GM18508 (cell line): ENCODE measurements around the gene MAN1A2.
"Not testable (repeated sequence)": the region's sequence is repeated elsewhere in the genome, so short reads cannot be mapped to it uniquely, and the experiment has no call there.

Experiments used
- ATAC-seq: cut with Tn5 transposase; IDR thresholded peaks from one replicate; pipeline ENCODE4 v1.9.1; 2021; ENCODE audit warnings: moderate number of reproducible peaks; ENCODE audit not compliant: insufficient read depth, unreplicated experiment

Gene MAN1A2

DNA sequence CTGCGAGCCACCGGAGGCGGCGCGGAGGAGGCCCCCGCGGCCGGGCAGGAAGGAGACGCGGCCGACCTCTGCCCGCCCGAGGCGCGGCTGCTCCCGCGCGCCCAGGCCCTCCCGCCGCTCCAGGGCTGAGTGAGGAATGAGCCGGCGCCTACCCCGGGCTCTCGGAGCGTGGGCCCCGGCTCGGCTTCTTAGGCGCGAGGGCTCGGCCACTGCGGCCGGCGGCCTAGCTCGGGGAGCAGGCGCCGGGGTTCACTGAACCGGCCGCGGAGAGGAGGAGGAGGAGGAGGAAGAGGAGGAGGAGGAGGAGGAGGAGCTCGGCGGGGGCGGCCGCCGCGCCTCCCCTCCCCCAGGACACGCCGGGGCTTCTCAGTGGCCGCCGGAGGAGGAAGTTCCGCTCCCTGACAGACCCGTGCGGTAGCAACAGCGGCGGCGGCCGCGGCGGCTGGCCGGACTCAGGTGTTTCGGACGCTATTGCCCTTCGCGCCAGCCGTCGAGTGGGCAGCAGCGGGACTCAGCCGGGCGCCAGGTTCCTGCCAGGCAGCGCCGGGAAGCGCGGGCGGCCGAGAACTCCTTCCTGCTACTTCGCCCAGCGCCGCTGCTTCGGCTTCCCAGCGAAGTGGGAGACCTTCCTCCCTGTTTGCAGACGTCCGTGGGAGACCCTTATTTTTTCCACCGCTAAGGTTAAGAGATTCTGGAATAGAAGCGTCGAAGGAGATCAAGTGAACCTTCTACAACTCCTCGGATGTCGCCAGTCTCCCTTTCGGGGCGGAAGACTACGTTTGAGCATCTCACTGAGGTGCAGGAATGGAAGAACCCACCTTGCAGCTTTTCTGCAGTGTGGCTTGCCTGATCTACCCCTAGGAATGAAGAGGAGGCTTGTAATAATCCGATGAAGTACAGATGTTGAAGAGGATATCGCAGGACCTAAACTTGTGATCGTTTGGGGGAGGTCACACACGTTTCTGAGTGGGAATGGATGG, at the start of gene MAN1A2:
Gene MAN1A2 (plus strand): TSS at position 404 of the 980 bp plus-strand sequence. CDS start 735 bp downstream, outside the sequence.
- no peak for ATAC-seq

- ATAC-seq = no peak
Observed at GRCh38 chr1:117318011-117318410, 49.2 kb upstream of the MAN1A2 start.

- ATAC-seq = no peak
Observed at GRCh38 chr1:117318426-117318825, 48.8 kb upstream of the MAN1A2 start.

DNA sequence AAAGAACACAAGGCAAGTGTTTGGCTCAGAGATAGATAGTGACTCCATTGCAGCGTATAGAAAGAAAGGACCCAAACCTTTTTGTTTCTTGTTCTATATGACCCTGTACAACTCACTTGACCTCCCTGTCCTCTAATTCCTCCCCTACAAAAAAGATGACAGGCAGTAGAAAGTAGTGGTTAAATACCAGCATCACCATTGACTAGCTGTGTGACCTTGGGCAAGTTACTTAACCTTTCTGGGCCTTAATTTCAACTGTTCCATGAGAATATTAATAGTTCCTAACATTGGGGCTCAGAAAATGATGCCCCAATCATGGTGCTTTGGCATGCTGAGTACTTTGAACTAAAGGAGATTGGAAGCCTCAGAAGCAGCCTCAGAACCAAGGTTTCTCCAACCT, 46.7 kb upstream of the MAN1A2 start:
- ATAC-seq = no peak

DNA sequence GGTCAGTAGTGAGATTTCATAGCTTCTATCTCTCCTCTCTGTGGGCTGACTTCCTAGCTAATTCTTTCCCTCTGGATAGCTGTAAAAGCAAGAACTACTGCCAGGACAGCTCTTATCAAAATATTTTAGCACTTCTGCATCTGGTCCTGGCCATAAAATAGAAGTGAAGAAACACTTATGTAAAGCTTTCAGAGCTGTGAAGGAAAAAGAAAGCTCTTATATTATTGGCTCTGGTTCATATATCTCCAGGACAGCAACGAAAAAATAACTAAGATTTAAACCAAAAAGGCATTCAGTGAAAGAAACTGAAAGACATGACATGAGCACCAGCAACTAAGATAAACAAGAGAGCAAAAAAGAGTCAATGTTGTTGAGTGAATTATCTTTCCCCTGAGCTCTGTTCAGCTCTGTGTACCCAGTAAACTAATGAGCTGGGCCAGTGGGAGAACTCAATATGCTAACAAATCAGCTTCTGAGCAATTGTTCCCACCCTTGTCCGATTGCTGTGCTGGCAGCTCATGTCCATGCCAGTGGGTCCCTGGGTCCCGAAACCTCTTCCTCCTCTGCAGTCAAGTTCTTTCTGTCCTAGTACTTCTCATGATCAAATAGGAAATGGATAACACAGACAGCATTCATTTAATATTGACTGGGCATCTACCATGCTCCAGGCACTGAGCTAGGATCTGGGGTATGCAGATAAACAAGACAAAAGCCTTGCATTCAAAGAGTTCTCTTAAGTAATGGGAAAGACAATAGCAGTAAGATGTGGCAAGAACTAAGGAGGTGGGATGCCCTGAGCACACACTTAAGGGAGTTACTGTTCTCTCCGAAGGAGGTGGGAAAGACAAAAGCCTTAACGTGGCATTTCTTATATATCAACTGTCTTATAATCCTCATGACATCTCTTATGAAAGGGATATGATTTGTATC, 45.3 kb upstream of the MAN1A2 start:
- ATAC-seq = no peak

GRCh38 chr1:117324357-117324756, 42.9 kb upstream of the MAN1A2 start:
- no peak for ATAC-seq

DNA sequence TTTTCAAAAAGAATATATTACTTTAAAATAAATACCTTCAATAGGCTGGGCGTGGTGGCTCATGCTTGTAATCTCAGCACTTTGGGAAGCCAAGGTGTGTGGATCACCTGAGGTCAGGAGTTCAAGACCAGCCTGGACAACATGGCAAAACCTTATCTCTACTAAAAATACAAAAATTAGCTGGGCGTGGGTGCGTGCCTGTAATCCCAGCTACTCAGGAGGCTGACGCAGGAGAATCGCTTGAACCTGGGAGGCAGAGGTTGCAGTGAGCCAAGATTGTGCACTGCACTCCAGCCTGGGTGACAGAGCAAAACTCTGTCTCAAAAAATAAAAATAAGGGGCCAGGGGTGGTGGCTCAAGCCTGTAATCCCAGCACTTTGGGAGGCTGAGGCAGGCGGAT, 41.2 kb upstream of the MAN1A2 start:
- not testable (repeated sequence) for ATAC-seq

GRCh38 chr1:117327011-117327410, 40.2 kb upstream of the MAN1A2 start:
- no peak for ATAC-seq

- no peak for ATAC-seq
Observed at GRCh38 chr1:117335376-117336086, 31.7 kb upstream of the MAN1A2 start.

DNA sequence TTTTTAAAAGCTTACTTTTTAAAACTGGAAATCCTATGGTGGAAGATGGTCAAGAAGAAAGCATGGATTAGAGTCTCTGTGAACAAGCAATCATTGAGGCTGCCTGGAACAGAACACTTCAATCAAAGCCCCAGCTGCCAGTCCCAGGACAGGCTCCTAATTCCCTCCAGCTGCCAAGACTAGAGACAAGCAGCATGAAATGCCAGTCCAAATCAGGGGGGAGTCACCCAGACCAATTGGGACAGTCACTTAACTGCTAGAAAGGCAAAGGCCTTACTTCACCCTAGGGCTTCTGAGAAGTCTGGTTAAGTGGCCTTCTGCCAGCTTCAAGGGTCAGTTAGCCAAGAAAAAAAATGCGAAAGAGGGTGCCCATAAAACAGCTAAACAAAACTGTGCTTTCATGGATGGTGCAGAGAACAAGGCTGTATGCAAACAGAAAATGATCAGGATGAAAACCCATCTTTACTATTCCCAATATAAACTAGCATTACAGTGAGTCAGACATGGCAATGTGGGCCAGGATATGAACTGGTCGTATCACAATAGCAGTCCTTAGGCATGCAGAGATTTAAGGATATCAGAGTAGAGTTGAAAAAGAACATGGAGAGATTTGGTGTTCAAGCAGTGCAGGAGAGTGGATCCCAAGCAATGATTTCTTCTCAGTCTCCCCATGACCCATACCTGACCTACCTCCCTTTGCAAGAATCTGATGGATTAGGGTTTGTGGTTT, 31.0 kb upstream of the MAN1A2 start:
- ATAC-seq = no peak

- no peak for ATAC-seq
Observed at GRCh38 chr1:117339866-117340700, 27.2 kb upstream of the MAN1A2 start.

- no peak for ATAC-seq
Observed at GRCh38 chr1:117341123-117341522, 26.1 kb upstream of the MAN1A2 start.

- no peak for ATAC-seq
Observed at GRCh38 chr1:117342397-117342796, 24.9 kb upstream of the MAN1A2 start.

- ATAC-seq = no peak
Observed at GRCh38 chr1:117346206-117346928, 20.9 kb upstream of the MAN1A2 start.

DNA sequence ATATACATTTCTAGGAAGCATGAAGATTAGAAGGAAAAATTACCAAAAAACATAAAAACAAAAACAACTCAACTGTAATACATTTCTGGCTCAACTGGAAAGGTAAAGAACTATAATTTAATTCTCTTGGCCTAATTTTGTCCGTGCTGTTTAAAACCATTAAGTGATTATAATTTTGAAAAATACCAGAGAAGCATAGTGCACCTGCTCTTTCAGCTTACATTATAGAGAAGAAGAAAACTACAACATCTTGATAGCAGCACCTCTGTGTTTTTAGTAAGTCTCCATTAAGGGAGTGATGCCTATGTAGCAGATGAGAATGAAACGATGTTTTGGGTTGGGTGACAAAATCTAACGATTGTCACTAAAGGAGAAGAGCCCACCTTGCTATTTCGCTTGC, 19.3 kb upstream of the MAN1A2 start:
- no peak for ATAC-seq

- not testable (repeated sequence) for ATAC-seq
Observed at GRCh38 chr1:117352695-117353094, 14.6 kb upstream of the MAN1A2 start.

GRCh38 chr1:117357833-117358603, 9.2 kb upstream of the MAN1A2 start:
- not testable (repeated sequence) for ATAC-seq

DNA sequence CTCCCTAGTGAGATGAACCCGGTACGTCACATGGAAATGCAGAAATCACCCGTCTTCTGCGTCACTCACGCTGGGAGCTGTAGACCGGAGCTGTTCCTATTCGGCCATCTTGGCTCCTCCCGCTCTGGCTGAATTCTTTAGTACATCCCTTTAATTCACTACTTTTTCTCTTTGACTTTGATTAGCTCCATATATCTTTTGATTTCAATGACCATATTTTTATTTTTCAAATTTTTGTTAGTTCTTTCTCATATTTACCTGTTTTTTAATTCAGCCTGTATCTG, 8.7 kb upstream of the MAN1A2 start:
- not testable (repeated sequence) for ATAC-seq
